HG03432 (cell line): ENCODE data around the gene SLC12A3.

Experiments used
- ATAC-seq: cut with Tn5 transposase; IDR thresholded peaks from one replicate; pipeline ENCODE4 v1.9.1; 2021; ENCODE audit warnings: mild to moderate bottlenecking, moderate library complexity; ENCODE audit not compliant: unreplicated experiment

SLC12A3 gene

GRCh38 chr16:56889206-56889605, 24.2 kb downstream of the SLC12A3 start:
- peak; percentile 34 for ATAC-seq

DNA sequence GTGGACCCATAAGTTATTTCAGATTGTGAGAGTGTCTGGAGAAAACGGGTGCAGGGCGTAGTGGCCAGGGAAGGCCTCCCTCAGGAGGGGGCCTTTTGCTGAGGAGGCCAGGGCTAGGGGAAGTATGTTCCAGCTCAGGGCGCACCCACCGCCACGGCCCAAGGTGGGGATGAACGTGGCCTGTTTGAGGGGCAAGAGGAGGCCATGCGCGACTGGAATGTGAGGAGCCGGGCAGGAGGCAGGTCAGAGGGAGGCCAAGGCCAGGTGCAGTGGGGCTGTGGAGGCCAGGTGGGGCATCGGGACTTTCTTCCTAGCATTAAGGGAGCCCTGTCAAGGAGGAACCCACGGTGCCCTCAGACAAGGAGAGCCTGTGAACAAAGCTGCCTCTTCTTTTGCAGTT, 26.7 kb downstream of the SLC12A3 start:
- ATAC-seq: no peak

DNA sequence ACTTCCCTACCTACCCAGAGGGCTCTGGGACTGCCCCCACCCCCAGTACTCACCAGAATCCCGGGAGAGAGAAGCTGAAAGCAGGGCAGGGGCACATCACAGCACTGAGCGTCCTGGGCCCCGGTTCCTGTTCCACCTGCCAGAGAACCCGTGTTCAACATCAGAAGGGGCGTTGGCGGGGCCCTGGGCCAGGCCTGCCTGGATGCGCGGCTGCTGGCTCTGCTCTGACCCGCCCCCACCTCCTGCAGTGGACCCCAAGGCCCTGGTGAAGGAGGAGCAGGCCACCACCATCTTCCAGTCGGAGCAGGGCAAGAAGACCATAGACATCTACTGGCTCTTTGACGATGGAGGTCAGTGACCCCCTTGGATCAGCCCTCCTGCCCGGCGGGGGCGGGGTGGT, 27.7 kb downstream of the SLC12A3 start:
- ATAC-seq: no peak

DNA sequence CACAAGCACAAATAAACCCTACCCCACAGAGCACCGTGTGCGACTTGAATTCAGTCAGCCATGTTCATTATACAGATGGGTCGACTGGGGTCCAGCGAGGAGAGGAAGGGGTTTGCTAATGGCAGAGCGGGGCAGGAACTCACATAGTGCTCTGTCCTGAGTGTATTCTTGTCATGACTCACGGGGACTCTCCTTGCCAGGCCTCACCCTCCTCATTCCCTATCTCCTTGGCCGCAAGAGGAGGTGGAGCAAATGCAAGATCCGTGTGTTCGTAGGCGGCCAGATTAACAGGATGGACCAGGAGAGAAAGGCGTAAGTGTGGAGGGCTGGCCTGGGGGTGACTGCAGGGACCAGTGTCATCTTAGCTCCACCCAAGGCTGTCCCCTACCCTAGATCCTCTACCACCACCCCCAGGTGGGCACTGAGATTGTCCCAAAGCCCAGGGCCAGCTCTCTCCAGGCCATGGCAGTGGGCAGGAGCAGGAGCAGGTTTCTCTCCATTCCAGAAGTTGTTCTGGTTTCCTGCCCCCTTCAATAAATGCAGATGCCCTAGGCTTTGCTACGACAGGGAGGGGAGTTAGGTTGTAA, 29.4 kb downstream of the SLC12A3 start:
- no peak for ATAC-seq

DNA sequence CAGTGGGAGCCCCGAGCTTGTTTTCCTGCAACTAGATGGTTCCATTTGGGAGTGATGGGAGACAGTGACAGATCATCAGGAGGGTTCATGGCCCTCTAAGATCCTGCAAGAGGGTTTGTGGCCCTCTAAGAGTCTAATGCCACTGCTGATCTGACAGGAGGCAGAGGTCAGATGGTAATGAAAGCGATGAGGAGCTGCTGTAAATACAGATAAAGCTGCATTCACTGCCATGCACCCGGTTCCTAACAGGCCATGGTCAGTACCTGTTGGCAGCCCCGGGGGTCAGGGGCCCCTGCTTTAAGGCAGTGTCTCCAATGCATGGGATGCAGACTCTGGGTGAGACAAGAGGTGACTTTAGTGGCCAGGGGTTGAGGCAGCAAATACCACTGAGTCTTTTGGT, 30.8 kb downstream of the SLC12A3 start:
- ATAC-seq: no peak

DNA sequence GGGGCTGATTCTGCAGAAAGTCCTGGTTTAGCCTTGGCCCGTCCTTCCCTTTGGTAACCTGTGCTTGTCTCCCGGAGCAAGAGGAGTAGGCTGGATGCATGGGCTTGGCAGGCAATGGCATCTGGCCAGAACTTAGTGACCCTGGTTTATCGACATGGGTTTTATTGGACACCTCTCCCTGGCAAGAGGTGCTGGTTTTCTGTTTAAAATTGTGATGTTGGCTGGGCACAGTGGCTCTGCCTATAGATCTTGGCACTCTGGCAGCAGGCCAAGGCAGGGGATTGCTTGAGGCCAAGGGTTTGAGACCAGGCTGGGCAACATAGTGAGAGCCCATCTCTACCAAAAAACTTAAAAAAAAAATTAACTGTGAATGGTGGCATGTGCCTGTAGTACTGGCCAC, 31.2 kb downstream of the SLC12A3 start:
- ATAC-seq: no peak

- ATAC-seq: no peak
Observed at GRCh38 chr16:56897026-56897799, 32.2 kb downstream of the SLC12A3 start.

- no peak for ATAC-seq
Observed at GRCh38 chr16:56898847-56899246, 33.8 kb downstream of the SLC12A3 start.

DNA sequence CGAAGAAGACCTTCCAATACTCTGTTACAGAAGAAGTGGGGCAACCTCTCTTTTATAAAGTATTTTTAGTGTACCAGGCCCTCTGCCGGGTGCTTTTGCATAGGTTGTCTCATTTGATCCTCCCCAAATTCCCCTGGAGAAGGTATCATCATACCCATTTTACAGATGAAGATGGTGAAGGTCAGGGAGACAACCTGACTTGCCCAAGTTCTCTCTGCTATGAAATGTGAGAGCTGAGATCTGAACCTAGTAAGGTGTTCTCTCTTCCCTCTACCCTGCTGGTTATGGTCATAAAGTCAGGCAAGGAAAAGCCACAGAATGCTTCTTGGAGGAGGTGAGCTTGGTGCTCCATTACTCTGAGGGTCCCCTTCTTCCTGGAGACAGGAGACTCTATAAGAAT, 38.9 kb downstream of the SLC12A3 start:
- ATAC-seq: no peak

DNA sequence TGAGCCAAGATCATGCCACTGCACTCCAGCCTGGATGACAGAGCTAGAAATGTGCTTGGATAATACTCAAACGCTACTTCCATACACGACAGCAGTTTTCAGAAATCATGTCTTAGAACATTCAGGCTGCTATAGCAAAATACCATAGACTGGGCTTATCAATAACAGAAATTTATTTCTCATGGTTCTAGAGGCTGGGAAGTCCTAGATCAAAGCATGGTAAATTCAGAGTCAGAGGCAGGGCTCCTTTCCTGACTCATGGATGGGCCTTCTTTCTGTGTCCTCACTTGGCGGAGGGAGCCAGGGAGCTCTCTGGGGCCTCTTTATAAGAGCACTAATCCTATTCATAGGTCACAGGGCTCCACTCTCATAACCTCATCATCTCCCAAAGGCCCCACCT, 42.4 kb downstream of the SLC12A3 start:
- no peak for ATAC-seq

DNA sequence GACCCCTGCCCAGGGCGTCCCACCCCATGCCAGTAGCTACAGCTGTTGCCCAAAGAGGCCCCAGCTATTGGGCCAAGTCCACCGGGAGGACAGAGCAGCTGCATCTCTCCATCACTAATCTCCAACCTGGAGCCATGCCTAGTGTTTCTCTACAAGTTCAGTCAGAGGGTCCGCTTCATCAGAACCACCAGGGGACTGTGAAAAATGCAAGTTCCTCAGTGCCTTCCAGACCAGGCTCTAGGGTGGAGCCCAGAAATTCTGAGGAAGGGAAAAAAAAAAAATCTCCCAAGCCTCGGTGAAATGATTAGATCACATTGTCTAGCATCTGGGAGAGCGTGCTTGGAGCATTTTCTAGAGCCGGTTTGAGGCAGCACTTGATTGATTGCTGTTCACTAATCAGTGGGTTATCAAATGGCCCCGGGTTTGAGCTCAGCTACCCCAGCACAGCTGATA, 44.5 kb downstream of the SLC12A3 start:
- no peak for ATAC-seq

GRCh38 chr16:56910112-56910511, 45.1 kb downstream of the SLC12A3 start:
- no peak for ATAC-seq

DNA sequence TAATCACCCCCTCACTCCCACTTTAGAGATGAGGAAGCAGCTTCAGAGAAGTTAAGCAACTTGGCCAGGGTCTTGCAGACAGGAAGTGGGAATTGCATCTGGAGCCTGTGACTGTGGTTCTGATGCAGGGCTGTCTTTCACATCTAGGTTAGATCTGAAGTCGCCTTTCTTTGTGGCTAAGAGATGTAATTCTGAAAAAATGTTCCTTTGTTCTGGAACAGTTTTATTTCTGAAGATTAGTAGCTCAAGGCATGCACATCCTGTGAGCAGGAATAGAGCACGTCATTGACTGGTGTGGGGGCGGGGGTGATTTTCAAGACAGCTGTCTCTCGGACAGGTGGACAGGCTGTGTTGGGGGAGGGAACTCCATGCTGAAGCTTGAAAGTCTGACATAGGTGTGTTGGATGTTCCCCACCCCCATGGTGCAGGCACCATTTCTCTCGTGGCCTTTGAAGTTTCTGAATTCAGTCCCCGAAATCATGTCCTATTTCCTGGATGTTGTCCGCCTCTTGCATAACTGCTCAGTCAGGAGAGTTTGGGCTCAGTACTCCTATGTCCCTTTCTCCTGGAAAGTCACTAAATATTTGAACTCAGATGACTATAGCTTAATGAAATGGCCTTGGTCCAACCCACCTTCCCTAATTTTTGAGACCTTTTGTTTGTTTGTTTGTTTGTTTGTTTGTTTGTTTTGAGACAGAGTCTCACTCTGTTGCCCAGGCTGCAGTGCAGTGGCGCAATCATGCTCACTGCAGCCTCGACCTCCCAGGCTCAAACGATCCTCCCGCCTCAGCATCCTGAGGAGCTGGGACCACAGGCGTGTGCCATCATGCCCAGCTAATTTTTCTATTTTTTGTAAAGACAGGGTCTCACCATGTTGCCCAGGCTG, 45.9 kb downstream of the SLC12A3 start:
- no peak for ATAC-seq

GRCh38 chr16:56911771-56912571, 47.0 kb downstream of the SLC12A3 start:
- peak; percentile 70 for ATAC-seq

DNA sequence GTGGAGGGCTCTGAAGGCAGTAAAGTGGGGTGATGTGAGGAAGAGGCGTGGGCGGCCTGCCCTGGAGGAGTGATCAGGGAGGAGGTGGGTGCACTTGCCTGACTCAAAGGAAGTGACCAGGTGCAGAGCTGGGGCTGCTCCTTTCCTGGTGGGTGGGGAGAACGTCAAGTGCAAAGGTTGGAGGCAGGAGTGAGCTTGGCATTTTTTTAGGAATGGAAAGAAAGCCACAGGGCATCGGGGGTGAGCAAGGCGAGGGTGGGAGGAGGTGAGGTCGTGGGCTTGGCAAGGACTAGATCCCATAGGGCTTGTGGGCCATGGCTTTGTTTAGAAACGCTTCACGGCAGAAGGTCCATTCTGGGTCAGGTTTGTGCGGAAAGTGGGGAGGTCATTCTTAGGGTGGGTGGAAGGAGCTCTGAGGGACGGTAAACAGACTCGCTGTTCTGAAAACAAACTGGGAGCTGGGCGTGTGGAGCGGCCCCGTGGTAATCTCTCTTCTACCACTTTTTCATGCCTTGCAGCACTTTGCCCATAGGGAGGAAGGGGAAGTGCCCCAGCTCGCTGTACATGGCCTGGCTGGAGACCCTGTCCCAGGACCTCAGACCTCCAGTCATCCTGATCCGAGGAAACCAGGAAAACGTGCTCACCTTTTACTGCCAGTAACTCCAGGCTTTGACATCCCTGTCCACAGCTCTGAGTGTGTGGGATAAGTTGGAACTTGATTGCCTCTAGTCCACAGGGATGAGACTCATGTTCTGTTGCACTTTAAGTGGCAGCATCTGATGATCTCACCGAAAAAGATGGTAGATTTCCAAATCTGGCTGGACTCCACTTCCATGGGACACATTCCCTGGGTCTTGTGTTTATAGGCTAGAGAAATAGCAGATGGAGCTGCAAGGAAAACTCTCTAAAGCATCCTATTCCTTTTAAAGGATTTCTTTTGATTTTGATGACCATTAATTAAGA, 48.0 kb downstream of the SLC12A3 start:
- ATAC-seq: no peak

- ATAC-seq: no peak
Observed at GRCh38 chr16:56914896-56915295, 49.9 kb downstream of the SLC12A3 start.

- ATAC-seq: no peak
Observed at GRCh38 chr16:56915336-56916119, 50.5 kb downstream of the SLC12A3 start.

GRCh38 chr16:56916571-56917403, 51.8 kb downstream of the SLC12A3 start:
- peak; percentile 78 for ATAC-seq
